ENCODE results near the gene C19orf67.
"Not testable (repeated sequence)": the region's sequence is repeated elsewhere in the genome, so short reads cannot be mapped to it uniquely, and the experiment has no call there.

Gene C19orf67

DNA sequence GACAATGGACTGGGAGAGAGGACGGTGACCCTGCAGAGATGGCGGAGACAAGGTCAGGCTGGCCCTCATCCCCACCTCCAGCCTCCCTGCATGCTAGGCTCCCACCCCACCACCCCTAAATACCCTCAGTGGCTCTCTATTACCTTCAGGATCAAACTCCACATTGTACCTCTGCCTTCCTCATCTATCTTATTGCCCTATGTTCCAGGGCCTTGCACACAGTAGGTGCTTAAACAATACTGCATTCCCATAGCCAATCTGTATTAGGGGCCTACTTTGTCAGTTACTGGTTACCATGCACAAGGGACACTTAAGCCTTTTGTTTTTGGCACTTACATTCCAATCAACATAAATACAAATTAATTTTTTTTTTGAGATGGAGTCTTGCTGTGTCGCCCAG lies 30.2 kb downstream of the C19orf67 start:
- FAIRE-seq: no peak

GRCh38 chr19:14054721-14055120 lies 30.9 kb downstream of the C19orf67 start:
- FAIRE-seq: no peak

DNA sequence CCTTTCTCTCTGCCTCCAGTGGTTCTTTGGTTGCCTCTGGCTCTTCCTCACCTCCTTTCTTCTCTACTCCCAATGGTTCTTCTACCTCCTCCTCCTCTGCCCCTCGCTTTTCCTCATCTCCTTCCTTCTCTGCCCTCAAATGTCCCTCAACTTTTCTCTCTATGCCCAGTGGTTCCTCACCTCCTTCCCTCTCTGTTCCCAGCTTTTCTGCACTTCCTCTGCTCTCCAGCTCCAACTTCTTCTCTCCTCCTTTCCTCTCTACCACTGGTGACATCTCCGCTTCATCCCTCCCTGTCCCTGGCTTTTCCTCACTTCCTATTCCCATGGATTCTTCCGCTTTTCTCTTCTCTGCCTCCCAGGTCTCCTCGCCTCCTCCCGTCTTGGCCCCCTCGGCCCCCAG lies 31.5 kb downstream of the C19orf67 start:
- FAIRE-seq: no peak

GRCh38 chr19:14053500-14053899 lies 32.1 kb downstream of the C19orf67 start:
- no peak for FAIRE-seq

DNA sequence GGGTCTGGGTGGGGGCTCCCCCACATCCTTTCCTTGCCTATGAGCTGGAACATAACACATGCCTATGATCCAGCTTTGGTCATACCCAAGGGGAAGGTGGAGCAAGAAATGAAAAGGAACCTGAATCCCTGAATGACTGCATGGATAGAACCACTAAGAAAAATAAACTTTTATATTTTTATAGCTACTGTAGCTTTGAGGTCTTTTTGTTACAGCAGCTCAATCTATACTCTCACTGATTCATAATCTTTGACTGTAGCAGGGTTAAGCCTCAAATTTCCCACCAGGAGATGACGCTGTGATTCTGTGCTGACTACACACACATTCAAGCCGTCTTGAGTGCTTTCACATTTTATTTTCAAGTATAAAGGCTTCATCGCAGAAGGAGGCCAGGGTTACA lies 32.6 kb downstream of the C19orf67 start:
- FAIRE-seq: no peak

GRCh38 chr19:14052470-14052869 lies 33.1 kb downstream of the C19orf67 start:
- FAIRE-seq: no peak

DNA sequence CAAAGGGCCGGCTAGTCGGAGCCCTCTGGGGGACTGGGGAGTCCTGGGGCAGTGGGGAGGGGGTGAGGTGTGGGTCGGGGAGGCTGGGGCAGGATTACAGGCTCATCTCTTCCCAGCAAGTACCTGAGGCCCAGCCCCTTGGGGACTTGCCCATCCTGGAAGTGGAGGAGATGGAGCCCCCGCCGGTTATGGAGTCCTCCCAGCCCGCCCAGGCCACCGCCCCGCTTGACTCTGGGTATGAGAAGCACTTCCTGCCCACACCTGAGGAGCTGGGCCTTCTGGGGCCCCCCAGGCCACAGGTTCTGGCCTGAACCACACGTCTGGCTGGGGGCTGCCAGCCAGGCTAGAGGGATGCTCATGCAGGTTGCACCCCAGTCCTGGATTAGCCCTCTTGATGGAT lies 33.6 kb downstream of the C19orf67 start:
- FAIRE-seq: no peak

DNA sequence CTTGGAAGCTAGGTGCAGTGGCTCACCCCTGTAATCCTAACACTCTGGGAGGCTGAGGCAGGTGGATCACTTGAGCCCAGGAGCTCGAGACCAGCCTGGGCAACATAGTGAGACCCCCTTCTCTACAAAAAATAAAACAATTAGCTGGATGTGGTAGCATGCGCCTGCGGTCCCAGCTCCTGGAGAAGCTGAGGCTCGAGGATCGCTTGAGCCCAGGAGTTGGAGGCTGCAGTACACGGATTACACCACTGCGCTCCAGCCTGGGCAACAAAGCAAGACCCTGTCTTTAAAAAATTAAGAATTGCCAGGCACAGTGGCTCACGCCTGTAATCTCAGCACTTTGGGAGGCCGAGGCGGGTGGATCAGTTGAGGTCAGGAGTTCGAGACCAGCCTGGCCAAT lies 34.6 kb downstream of the C19orf67 start:
- FAIRE-seq: not testable (repeated sequence)

DNA sequence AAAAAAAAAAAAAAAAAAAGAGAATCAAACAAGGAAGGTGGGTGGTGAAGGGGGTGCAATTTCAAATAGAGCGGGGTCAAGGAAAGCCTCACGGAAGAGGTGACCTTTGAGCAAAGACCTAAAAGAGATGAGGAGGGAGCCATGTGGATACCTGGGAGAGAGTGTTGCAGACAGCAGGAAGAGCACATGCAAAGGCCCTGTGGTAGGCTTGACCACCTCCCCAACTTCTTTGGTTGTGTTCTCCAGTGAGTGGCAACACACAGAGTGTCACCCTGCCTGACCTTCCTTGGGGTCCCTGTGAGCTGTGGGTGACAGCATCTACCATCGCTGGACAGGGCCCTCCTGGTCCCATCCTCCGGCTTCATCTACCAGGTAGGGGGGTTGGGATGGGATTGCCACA lies 35.1 kb downstream of the C19orf67 start:
- no peak for FAIRE-seq

GRCh38 chr19:14048443-14049153 lies 37.0 kb downstream of the C19orf67 start:
- no peak for FAIRE-seq

DNA sequence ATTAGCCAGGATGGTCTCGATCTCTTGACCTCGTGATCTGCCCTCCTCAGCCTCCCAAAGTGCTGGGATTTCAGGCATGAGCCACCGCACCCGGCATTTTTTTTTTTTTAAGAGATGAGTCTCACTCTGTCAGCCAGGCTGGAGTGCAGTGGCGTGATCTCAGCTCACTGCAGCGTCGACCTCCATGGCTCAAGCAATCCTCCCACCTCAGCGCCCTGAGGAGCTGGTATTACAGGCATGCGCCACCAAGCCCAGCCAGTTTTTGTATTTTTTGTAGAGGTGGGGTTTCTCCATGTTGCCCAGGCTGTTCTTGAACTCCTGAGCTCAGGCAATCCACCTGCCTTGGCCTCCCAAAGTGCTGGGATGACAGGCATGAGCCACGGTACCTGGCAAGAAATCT lies 37.7 kb downstream of the C19orf67 start:
- not testable (repeated sequence) for FAIRE-seq

- FAIRE-seq: peak; percentile 25
Observed at GRCh38 chr19:14042659-14043608, 42.6 kb downstream of the C19orf67 start.

DNA sequence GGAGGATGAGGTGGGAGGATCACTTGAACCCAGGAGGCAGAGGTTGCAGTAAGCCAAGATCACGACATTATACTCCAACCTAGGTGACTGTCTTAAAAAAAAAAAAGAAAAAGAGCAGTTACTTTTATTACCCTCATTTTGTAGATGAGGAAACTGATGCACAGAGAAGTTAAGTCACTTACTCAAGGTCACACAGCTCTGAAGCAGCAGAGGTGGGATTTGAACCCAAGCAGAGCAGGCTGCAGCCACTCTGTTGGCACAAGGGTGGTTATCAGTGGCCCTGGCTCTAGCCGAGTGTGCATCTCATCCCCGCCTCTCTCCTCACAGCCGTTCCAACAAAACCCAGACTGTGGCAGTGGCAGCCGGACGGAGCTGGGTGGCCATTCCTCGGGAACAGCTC lies 46.4 kb downstream of the C19orf67 start:
- FAIRE-seq: no peak

- FAIRE-seq: no peak
Observed at GRCh38 chr19:14035706-14036105, 49.9 kb downstream of the C19orf67 start.

GRCh38 chr19:14035159-14035558 lies 50.4 kb downstream of the C19orf67 start:
- FAIRE-seq: not testable (repeated sequence)

DNA sequence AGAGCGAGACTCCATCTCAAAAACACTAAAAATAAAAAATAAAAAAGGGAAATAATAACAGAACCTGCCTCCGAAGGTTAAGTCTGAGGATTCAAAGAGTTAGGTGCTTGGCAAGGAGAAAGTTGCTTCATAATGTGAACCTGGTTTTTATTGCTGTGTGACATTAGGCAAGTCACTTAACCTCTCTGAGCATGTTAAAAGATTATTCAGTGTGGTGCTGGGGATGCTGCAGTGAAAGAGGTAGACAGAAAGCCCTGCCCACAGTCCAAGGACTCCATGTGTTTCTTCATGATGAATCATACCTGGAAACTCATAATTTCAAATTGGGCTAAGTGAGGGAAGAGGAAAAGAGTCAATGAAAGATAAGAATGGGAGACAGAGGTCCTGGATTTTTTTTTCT lies 51.6 kb downstream of the C19orf67 start:
- FAIRE-seq: no peak

- FAIRE-seq: no peak
Observed at GRCh38 chr19:14031719-14032480, 53.7 kb downstream of the C19orf67 start, which contains the start of gene IL27RA. Gene IL27RA, plus strand, starts transcription at chr19:14031762. Its CDS starts 111 bp downstream, at chr19:14031873.

Data from TTC549 (cell line).